SHP77 (cell line): ENCODE data around the gene TRMT2B.
"Not testable (repeated sequence)": the region's sequence is repeated elsewhere in the genome, so short reads cannot be mapped to it uniquely, and the experiment has no call there.

Experiments
- DNase-seq, 2 experiments: peaks; one replicate each; lab custom pipeline; 2025; lab: John Stamatoyannopoulos, UW

TRMT2B gene

GRCh38 chrX:101009090-101009489 lies 42.8 kb downstream of the TRMT2B start:
- no peak for DNase-seq

- DNase-seq: no peak
Measured at GRCh38 chrX:100999451-100999850, 52.5 kb downstream of the TRMT2B start.

- DNase-seq: no peak
Measured at GRCh38 chrX:100995469-100995868, 56.4 kb downstream of the TRMT2B start.

GRCh38 chrX:100994352-100995281 lies 57.3 kb downstream of the TRMT2B start:
- no peak for DNase-seq

GRCh38 chrX:100990139-100990538 lies 61.8 kb downstream of the TRMT2B start:
- no peak for DNase-seq

- DNase-seq: no peak
Measured at GRCh38 chrX:100984818-100985217, 67.1 kb downstream of the TRMT2B start.

- DNase-seq: not testable (repeated sequence)
Measured at GRCh38 chrX:100981498-100981845, 70.4 kb downstream of the TRMT2B start.

GRCh38 chrX:100980608-100981497 lies 71.1 kb downstream of the TRMT2B start:
- no peak for DNase-seq

GRCh38 chrX:100979881-100980607 lies 71.9 kb downstream of the TRMT2B start:
- DNase-seq: no peak

GRCh38 chrX:100976211-100976610 lies 75.7 kb downstream of the TRMT2B start:
- no peak for DNase-seq

- DNase-seq: no peak
Measured at GRCh38 chrX:100975212-100975611, 76.7 kb downstream of the TRMT2B start.

- no peak for DNase-seq
Measured at GRCh38 chrX:100973411-100973810, 78.5 kb downstream of the TRMT2B start.

GRCh38 chrX:100969936-100970335 lies 82.0 kb downstream of the TRMT2B start:
- no peak for DNase-seq

- no peak for DNase-seq
Measured at GRCh38 chrX:100969408-100969807, 82.5 kb downstream of the TRMT2B start, which contains the start of gene ARL13A. Gene ARL13A (plus strand): TSS chrX:100969708. CDS start chrX:100973690, 3,982 bp downstream.

- DNase-seq: no peak
Measured at GRCh38 chrX:100964362-100964761, 87.5 kb downstream of the TRMT2B start.

- DNase-seq: no peak
Measured at GRCh38 chrX:100962811-100963210, 89.1 kb downstream of the TRMT2B start.
